ENCODE results near the gene FGFR3.

Gene FGFR3

DNA sequence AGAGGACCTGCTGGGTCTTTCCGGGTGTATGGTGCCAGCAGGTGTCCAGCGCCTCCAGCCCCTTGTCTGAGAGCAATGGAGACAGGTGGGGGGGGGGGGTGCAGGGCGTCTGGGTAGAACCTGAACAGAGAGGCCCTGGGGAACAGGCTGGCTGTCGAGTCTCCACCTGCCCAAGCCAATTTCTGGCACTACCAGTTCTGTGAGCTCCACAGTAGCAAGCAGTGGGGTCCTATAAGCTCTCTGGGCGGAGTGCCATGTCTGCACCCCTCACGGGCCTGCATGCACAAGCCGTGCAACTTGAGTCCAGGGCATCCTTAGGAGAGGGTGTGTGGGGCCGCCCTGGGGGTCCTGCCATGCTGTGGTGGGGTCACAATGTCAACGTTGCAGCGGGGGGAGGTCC is 10.1 kb upstream of the FGFR3 start:
- H2AFZ ChIP-seq (ENCODE audit: low read length), result no peak overlapping the region
- H3K9ac ChIP-seq (ENCODE audit: low read length), result no peak overlapping the region
- no peaks in the 10 kb centered on the region for H3F3A ChIP-seq (ENCODE audit: insufficient read depth, low read length)
- H3K27me3 ChIP-seq (ENCODE audit: insufficient read depth, low read length), result no peaks in the 10 kb centered on the region
- H3K4me1 ChIP-seq (ENCODE audit: insufficient read depth, low read length, severe bottlenecking), result no peaks in the 10 kb centered on the region
- TF ChIP-seq EZH2 (IDR thresholded peaks at IDR 0.05; ENCODE audit: borderline replicate concordance, low read length), result no peak
- TF ChIP-seq, protein P1, sequence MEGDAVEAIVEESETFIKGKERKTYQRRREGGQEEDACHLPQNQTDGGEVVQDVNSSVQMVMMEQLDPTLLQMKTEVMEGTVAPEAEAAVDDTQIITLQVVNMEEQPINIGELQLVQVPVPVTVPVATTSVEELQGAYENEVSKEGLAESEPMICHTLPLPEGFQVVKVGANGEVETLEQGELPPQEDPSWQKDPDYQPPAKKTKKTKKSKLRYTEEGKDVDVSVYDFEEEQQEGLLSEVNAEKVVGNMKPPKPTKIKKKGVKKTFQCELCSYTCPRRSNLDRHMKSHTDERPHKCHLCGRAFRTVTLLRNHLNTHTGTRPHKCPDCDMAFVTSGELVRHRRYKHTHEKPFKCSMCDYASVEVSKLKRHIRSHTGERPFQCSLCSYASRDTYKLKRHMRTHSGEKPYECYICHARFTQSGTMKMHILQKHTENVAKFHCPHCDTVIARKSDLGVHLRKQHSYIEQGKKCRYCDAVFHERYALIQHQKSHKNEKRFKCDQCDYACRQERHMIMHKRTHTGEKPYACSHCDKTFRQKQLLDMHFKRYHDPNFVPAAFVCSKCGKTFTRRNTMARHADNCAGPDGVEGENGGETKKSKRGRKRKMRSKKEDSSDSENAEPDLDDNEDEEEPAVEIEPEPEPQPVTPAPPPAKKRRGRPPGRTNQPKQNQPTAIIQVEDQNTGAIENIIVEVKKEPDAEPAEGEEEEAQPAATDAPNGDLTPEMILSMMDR (IDR thresholded peaks at IDR 0.05; ENCODE audit: low read length), result no peak
- H3K36me3 ChIP-seq (ENCODE audit: insufficient read depth, low read length), result no peaks in the 10 kb centered on the region
- no peak overlapping the region for H3K4me2 ChIP-seq (ENCODE audit: low read length)
- H3K9me2 ChIP-seq (ENCODE audit: low read depth, low read length), result no peaks in the 10 kb centered on the region
- no peak overlapping the region for H3K27ac ChIP-seq (ENCODE audit: low read depth, low read length, poor library complexity, severe bottlenecking)
- H3K9me3 ChIP-seq (ENCODE audit: low read length), result no peaks in the 10 kb centered on the region
- no peaks in the 10 kb centered on the region for H4K20me1 ChIP-seq (ENCODE audit: insufficient read depth, low read length)
- no peaks in the 10 kb centered on the region for H3K79me2 ChIP-seq (ENCODE audit: insufficient read depth, low read length)
- H3K4me3 ChIP-seq (ENCODE audit: low read depth, low read length, poor library complexity, severe bottlenecking), result no peak overlapping the region

DNA sequence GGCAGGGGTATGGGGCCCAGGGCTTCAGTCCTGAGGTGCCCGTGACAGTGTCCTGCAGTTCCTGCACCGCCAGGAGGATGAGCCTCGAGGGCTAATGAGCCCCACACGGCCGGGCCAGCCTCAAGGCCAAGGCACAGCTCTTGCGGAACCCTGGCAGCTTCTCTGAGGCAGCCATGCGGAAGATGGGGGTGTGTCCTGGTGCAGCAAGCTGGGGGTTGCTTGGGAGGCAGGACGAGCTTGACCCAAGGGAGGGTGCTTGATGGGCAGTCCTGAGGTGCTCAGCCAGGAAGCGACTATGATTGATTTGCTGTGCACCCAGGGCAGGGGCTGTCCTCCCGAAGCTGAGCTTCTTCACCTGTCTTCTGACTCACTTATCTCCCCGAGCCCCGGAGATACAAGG is 9.1 kb upstream of the FGFR3 start:
- Histone ChIP-seq H3K36me3 (ENCODE audit: insufficient read depth, low read length) (no peaks in the 10 kb centered on the region), H3K9ac (ENCODE audit: low read length) (no peak overlapping the region), H4K20me1 (ENCODE audit: insufficient read depth, low read length) (no peaks in the 10 kb centered on the region), H3K4me2 (ENCODE audit: low read length) (no peak overlapping the region), H2AFZ (ENCODE audit: low read length) (no peak overlapping the region), H3K9me2 (ENCODE audit: low read depth, low read length) (no peaks in the 10 kb centered on the region), H3K4me3 (ENCODE audit: low read depth, low read length, poor library complexity, severe bottlenecking) (no peak overlapping the region), H3K9me3 (ENCODE audit: low read length) (no peaks in the 10 kb centered on the region), H3K27me3 (ENCODE audit: insufficient read depth, low read length) (no peaks in the 10 kb centered on the region), H3K79me2 (ENCODE audit: insufficient read depth, low read length) (no peaks in the 10 kb centered on the region), H3F3A (ENCODE audit: insufficient read depth, low read length) (no peaks in the 10 kb centered on the region), H3K4me1 (ENCODE audit: insufficient read depth, low read length, severe bottlenecking) (no peaks in the 10 kb centered on the region), H3K27ac (ENCODE audit: low read depth, low read length, poor library complexity, severe bottlenecking) (no peak overlapping the region)
- TF ChIP-seq EZH2 (IDR thresholded peaks at IDR 0.05; ENCODE audit: borderline replicate concordance, low read length), result no peak
- TF ChIP-seq, protein P1 (IDR thresholded peaks at IDR 0.05; ENCODE audit: low read length), result no peak

DNA sequence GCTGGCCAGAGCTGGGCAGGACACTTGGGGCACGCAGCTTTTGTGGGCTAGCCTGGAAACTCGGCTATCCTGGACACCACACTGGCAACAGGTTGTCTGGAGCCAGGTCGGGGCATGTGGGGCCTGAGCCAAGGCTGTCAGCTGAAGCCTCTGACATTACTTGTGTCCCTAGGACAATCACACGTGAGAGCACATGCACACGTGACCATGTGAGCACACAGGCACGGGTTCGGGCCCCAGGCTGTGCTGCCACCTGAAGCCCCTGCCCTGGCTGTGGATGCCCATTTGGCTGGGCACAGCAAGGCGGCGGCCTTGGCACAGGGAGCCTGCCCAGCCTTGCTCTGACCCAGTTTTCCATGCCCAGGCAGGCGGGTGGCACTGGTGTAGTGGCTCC is 8.7 kb upstream of the FGFR3 start:
- Histone ChIP-seq H3K4me2 (ENCODE audit: low read length) (no peak overlapping the region), H3K27ac (ENCODE audit: low read depth, low read length, poor library complexity, severe bottlenecking) (no peak overlapping the region), H3K9me2 (ENCODE audit: low read depth, low read length) (no peaks in the 10 kb centered on the region), H3K4me1 (ENCODE audit: insufficient read depth, low read length, severe bottlenecking) (no peaks in the 10 kb centered on the region), H4K20me1 (ENCODE audit: insufficient read depth, low read length) (no peaks in the 10 kb centered on the region), H3K9ac (ENCODE audit: low read length) (no peak overlapping the region), H3K9me3 (ENCODE audit: low read length) (no peaks in the 10 kb centered on the region), H3K36me3 (ENCODE audit: insufficient read depth, low read length) (no peaks in the 10 kb centered on the region), H3K79me2 (ENCODE audit: insufficient read depth, low read length) (no peaks in the 10 kb centered on the region), H3F3A (ENCODE audit: insufficient read depth, low read length) (no peaks in the 10 kb centered on the region), H3K4me3 (ENCODE audit: low read depth, low read length, poor library complexity, severe bottlenecking) (no peak overlapping the region), H3K27me3 (ENCODE audit: insufficient read depth, low read length) (no peaks in the 10 kb centered on the region), H2AFZ (ENCODE audit: low read length) (no peak overlapping the region)
- TF ChIP-seq, protein P1 (IDR thresholded peaks at IDR 0.05; ENCODE audit: low read length), result no peak
